ENCODE data around the gene PUM2.
A peak's percentile ranks its signal among the peaks of the same experiment; 100 is the strongest.
"Not testable (repeated sequence)": the region's sequence is repeated elsewhere in the genome, so short reads cannot be mapped to it uniquely, and the experiment has no call there.

PUM2 gene

GRCh38 chr2:20282916-20283592, 67.6 kb downstream of the PUM2 start:
- no peak for DNase-seq

- DNase-seq: no peak
Measured at GRCh38 chr2:20281876-20282275, 68.8 kb downstream of the PUM2 start.

- no peak for DNase-seq
Measured at GRCh38 chr2:20273042-20273441, 77.6 kb downstream of the PUM2 start.

GRCh38 chr2:20268317-20268716, 82.3 kb downstream of the PUM2 start:
- not testable (repeated sequence) for DNase-seq

- DNase-seq: no peak
Measured at GRCh38 chr2:20267529-20267928, 83.1 kb downstream of the PUM2 start.

GRCh38 chr2:20264629-20265028, 86.0 kb downstream of the PUM2 start:
- no peak for DNase-seq

GRCh38 chr2:20257411-20257810, 93.2 kb downstream of the PUM2 start:
- DNase-seq: no peak

GRCh38 chr2:20254731-20255130, 95.9 kb downstream of the PUM2 start:
- DNase-seq: no peak

GRCh38 chr2:20250436-20250835, 100.2 kb downstream of the PUM2 start:
- DNase-seq: no peak

- no peak for DNase-seq
Measured at GRCh38 chr2:20249170-20249569, 101.5 kb downstream of the PUM2 start.

- DNase-seq: no peak
Measured at GRCh38 chr2:20247084-20247483, 103.6 kb downstream of the PUM2 start.

- not testable (repeated sequence) for DNase-seq
Measured at GRCh38 chr2:20243637-20244036, 107.0 kb downstream of the PUM2 start.

- DNase-seq: no peak
Measured at GRCh38 chr2:20242727-20243377, 107.8 kb downstream of the PUM2 start.

GRCh38 chr2:20241973-20242726, 108.5 kb downstream of the PUM2 start:
- DNase-seq: peak; percentile 72

- DNase-seq: not testable (repeated sequence)
Measured at GRCh38 chr2:20240291-20240690, 110.4 kb downstream of the PUM2 start.

- DNase-seq: no peak
Measured at GRCh38 chr2:20236496-20236895, 114.1 kb downstream of the PUM2 start.

GRCh38 chr2:20235655-20236305, 114.9 kb downstream of the PUM2 start:
- no peak for DNase-seq

GRCh38 chr2:20234597-20234996, 116.0 kb downstream of the PUM2 start:
- DNase-seq: not testable (repeated sequence)

- DNase-seq: peak; percentile 10
Measured at GRCh38 chr2:20232837-20233207, 117.8 kb downstream of the PUM2 start.

GRCh38 chr2:20231598-20232026, 119.0 kb downstream of the PUM2 start:
- DNase-seq: peak; percentile 17

- DNase-seq: peak; percentile 6
Measured at GRCh38 chr2:20231159-20231558, 119.5 kb downstream of the PUM2 start.

GRCh38 chr2:20230114-20230425, 120.6 kb downstream of the PUM2 start:
- DNase-seq: no peak

- no peak for DNase-seq
Measured at GRCh38 chr2:20229322-20230113, 121.1 kb downstream of the PUM2 start.

All from stimulated activated CD8-positive, alpha-beta memory T cell treated with anti-CD3 and anti-CD28 coated beads, Interleukin-4, amount 100 ng/mL, for 48 hours (primary cell).